BJ (cell line): ENCODE measurements around the gene CKAP4. TPM values are rescaled to one million over a fixed set of nuclear protein-coding genes. Genes with fewer than 3 reads are reported as not detected.

Experiments used
- CTCF ChIA-PET: fragments of 350-600 bp; formaldehyde crosslinking; extraction: SDS; loops from one replicate; lab custom pipeline; 2021; ENCODE audit warnings: antibody characterized with exemption, inconsistent platforms; lab: Yijun Ruan, JAX
- POLR2A ChIA-PET: fragments of 300-600 bp; sonication (Branson Sonifier 250); formaldehyde crosslinking; extraction: SDS; loops from one replicate; lab custom pipeline; 2021; ENCODE audit warnings: antibody characterized with exemption; lab: Charles Lee
- DNase-seq: peaks from one replicate; pipeline ENCODE4 v3.0.0-alpha.2; 2011; ENCODE audit warnings: low read depth
- H3K27me3 ChIP-seq: 2 replicates; pipeline ENCODE4 v1.6.0; 2011; ENCODE audit warnings: low read length; ENCODE audit not compliant: control insufficient read depth, insufficient read depth
- H3K36me3 ChIP-seq: 2 replicates; pipeline ENCODE4 v1.5.1; 2011; ENCODE audit warnings: low read length; ENCODE audit not compliant: control insufficient read depth, insufficient read depth
- H3K4me3 ChIP-seq: 2 replicates; pipeline ENCODE4 v1.5.1; 2011; ENCODE audit warnings: low read depth, mild to moderate bottlenecking, control low read depth, low read length
- CTCF ChIP-seq: IDR thresholded peaks from 2 replicates; pipeline ENCODE4 v1.5.1; 2011; ENCODE audit warnings: low read depth, mild to moderate bottlenecking, control low read depth, inconsistent platforms, low read length, moderate library complexity; ENCODE audit not compliant: insufficient read depth
- polyA plus RNA-seq: library from polyadenylated mRNA; depleted of rRNA; stranded (reverse); fragments of >200 nt; gene quantifications from 2 replicates; pipeline ENCODE4 v1.2.3, GENCODE V29; 2011

The CKAP4 gene
- polyA plus RNA-seq, 1 experiment = 315 TPM

GRCh38 chr12:106228320-106228710 is 19.5 kb downstream of the CKAP4 start:
- DNase-seq = no peak
- no peak overlapping the region for H3K4me3 ChIP-seq
- ChIA-PET POLR2A (no interaction called here), CTCF (interaction anchor here (1.3 to 8.0 kb wide), 7 partner anchors 14 to 809 kb away, joined by 3 to 153 read pairs (median 7); no protein-coding TSS in a partner anchor)
- H3K27me3 ChIP-seq = no peaks in the 10 kb centered on the region
- no peaks in the 10 kb centered on the region for H3K36me3 ChIP-seq
- TF ChIP-seq CTCF = no peak

- CTCF ChIA-PET = interaction anchor here (0.7 to 8.0 kb wide), 22 partner anchors 11 to 808 kb away, joined by 3 to 153 read pairs (median 7); partner anchors contain the start of gene POLR3B
- Histone ChIP-seq H3K36me3 (no peaks in the 10 kb centered on the region), H3K27me3 (no peaks in the 10 kb centered on the region), H3K4me3 (no peak overlapping the region)
- POLR2A ChIA-PET = no interaction called here
- TF ChIP-seq CTCF = no peak
- no peak for DNase-seq
Observed at GRCh38 chr12:106227641-106228319, 20.0 kb downstream of the CKAP4 start.

GRCh38 chr12:106226884-106227640 is 20.8 kb downstream of the CKAP4 start:
- POLR2A ChIA-PET = no interaction called here

GRCh38 chr12:106224355-106224706 is 23.5 kb downstream of the CKAP4 start:
- no peak for DNase-seq

More at GRCh38 chr12:106226884-106227640, 20.8 kb downstream of the CKAP4 start:
- Histone ChIP-seq H3K36me3 (no peaks in the 10 kb centered on the region), H3K27me3 (no peaks in the 10 kb centered on the region), H3K4me3 (no peak overlapping the region)
- CTCF ChIA-PET = interaction anchor here (0.6 to 8.0 kb wide), 39 partner anchors 11 to 807 kb away, joined by 3 to 153 read pairs (median 4); partner anchors contain the start of gene POLR3B
- no peak for DNase-seq
- TF ChIP-seq CTCF = peak; percentile 62

More at GRCh38 chr12:106224355-106224706, 23.5 kb downstream of the CKAP4 start:
- TF ChIP-seq CTCF = no peak
- Histone ChIP-seq H3K36me3 (no peaks in the 10 kb centered on the region), H3K4me3 (no peak overlapping the region), H3K27me3 (no peaks in the 10 kb centered on the region)
- ChIA-PET CTCF (interaction anchor here (0.6 to 2.5 kb wide), 36 partner anchors 10 to 829 kb away, joined by 3 to 17 read pairs (median 4); partner anchors contain the start of genes NUAK1 and POLR3B), POLR2A (no interaction called here)
